Panc1 (cell line): Measurements from ENCODE around the gene ZSCAN22. TPM values are rescaled to one million over a fixed set of nuclear protein-coding genes. Genes with fewer than 3 reads are reported as not detected.

ENCODE experiments used
- ATAC-seq: fragments of 200-7000 bp; cut with Tn5 transposase; 2 replicates; pipeline ENCODE4 v1.9.1; 2020; ENCODE audit warnings: mild to moderate bottlenecking, moderate library complexity
- BruUV-seq: library from RNA; stranded (reverse); fragments of 400-500 nt; replicated peaks from 2 replicates; lab custom pipeline; 2021; lab: Mats Ljungman, UMichigan
- CTCF ChIA-PET: fragments of 300-600 bp; sonication (Branson Sonifier 250); formaldehyde crosslinking; loops from one replicate; lab custom pipeline; 2022; ENCODE audit warnings: antibody characterized with exemption; lab: Charles Lee
- POLR2A ChIA-PET: fragments of 300-600 bp; sonication (Branson Sonifier 250); formaldehyde crosslinking; loops from one replicate; lab custom pipeline; 2022; ENCODE audit warnings: antibody characterized with exemption; lab: Charles Lee
- DNase-seq: peaks from one replicate; pipeline ENCODE4 v3.0.0-alpha.2; 2010; ENCODE audit warnings: low read depth, low spot score
- H3K27ac ChIP-seq: 2 replicates; pipeline ENCODE4 v1.5.1; 2011; ENCODE audit warnings: mild to moderate bottlenecking, low read length, inconsistent platforms
- H3K27me3 ChIP-seq: fragments of 200-500 bp; sonication (Bioruptor generic); 2 replicates; pipeline ENCODE4 v1.6.0; 2014; ENCODE audit warnings: low read length, inconsistent platforms; ENCODE audit not compliant: control insufficient read depth, insufficient read depth
- H3K36me3 ChIP-seq: fragments of 200-500 bp; sonication (Bioruptor generic); 2 replicates; pipeline ENCODE4 v1.5.1; 2014; ENCODE audit warnings: inconsistent platforms, mild to moderate bottlenecking, low read length, moderate library complexity; ENCODE audit not compliant: control insufficient read depth, insufficient read depth
- H3K4me1 ChIP-seq: 2 replicates; pipeline ENCODE4 v1.5.1; 2011; ENCODE audit warnings: inconsistent platforms, mild to moderate bottlenecking, low read length, moderate library complexity; ENCODE audit not compliant: control insufficient read depth, insufficient read depth
- H3K4me3 ChIP-seq, 2 experiments: 2 replicates each; pipeline ENCODE4 v1.5.1; 2011 to 2012; ENCODE audit warnings: low read depth in 2 of 2, low read length in 2 of 2, mild to moderate bottlenecking in 2 of 2, inconsistent platforms in 1 of 2, moderate library complexity in 1 of 2
- H3K9me3 ChIP-seq: fragments of 200-500 bp; sonication (Bioruptor generic); 2 replicates; pipeline ENCODE4 v1.5.1; 2014; ENCODE audit warnings: low read depth, mild to moderate bottlenecking, inconsistent platforms, low read length, moderate library complexity; ENCODE audit not compliant: control insufficient read depth, insufficient read depth
- CTCF ChIP-seq: fragments of 450-650 bp; IDR thresholded peaks from 2 replicates; pipeline ENCODE4 v1.5.1; 2017; ENCODE audit warnings: mild to moderate bottlenecking
- POLR2AphosphoS5 ChIP-seq: IDR thresholded peaks from 2 replicates; pipeline ENCODE4 v1.6.1; 2012; ENCODE audit warnings: mild to moderate bottlenecking, low read depth, low read length, moderate library complexity
- SIN3A ChIP-seq: IDR thresholded peaks from 2 replicates; pipeline ENCODE4 v1.6.1; 2012; ENCODE audit warnings: low read depth, mild to moderate bottlenecking, low read length, moderate library complexity, borderline replicate concordance; ENCODE audit not compliant: insufficient read depth
- TCF7L2 ChIP-seq: IDR thresholded peaks from 2 replicates; pipeline ENCODE4 v1.6.1; 2011; ENCODE audit warnings: mild to moderate bottlenecking, low read depth, low read length, inconsistent platforms
- in situ Hi-C: cut with HindIII; loops from 2 replicates; pipeline ENCODE4 v1.10.0; 2016; ENCODE audit warnings: low sequenced_read_pairs, low pct_unique_long_range_greater_than_20kb
- intact Hi-C: fragments of 100-400 bp; cut with micrococcal nuclease; formaldehyde crosslinking; loops from one replicate; pipeline ENCODE4 v1.10.0; 2022; ENCODE audit not compliant: unreplicated experiment
- total RNA-seq: library from RNA; stranded (reverse); gene quantifications from one replicate; pipeline ENCODE4 v1.2.1, GENCODE V29; 2021; ENCODE audit not compliant: unreplicated experiment
- TF ChIP-seq, protein P1 (sequence below), 2 experiments: IDR thresholded peaks; 2 replicates each; pipeline ENCODE4 v1.6.1; 2011 to 2012; ENCODE audit warnings: low read depth in 2 of 2, control low read depth in 1 of 2, low read length in 1 of 2, mild to moderate bottlenecking in 1 of 2, moderate library complexity in 1 of 2; ENCODE audit not compliant: insufficient read depth in 1 of 2

The ZSCAN22 gene
- total RNA-seq, 1 experiment from 2014 or later, result 6.6 TPM

GRCh38 chr19:58356766-58357480, 30.1 kb downstream of the ZSCAN22 start:
- H3K4me3 ChIP-seq, result no peak overlapping the region
- DNase-seq (no peak), ATAC-seq (no peak)
- no TSS peak for BruUV-seq
- no peaks in the 10 kb centered on the region for H3K9me3 ChIP-seq
- peaks cover 6% of the 10 kb centered on the region; the same call in 1 of the 2 replicates for H3K4me1 ChIP-seq
- intact Hi-C loops, result no loop called here
- no peak for TF ChIP-seq SIN3A
- no peak for TF ChIP-seq TCF7L2
- TF ChIP-seq CTCF, result no peak
- TF ChIP-seq, protein P1, sequence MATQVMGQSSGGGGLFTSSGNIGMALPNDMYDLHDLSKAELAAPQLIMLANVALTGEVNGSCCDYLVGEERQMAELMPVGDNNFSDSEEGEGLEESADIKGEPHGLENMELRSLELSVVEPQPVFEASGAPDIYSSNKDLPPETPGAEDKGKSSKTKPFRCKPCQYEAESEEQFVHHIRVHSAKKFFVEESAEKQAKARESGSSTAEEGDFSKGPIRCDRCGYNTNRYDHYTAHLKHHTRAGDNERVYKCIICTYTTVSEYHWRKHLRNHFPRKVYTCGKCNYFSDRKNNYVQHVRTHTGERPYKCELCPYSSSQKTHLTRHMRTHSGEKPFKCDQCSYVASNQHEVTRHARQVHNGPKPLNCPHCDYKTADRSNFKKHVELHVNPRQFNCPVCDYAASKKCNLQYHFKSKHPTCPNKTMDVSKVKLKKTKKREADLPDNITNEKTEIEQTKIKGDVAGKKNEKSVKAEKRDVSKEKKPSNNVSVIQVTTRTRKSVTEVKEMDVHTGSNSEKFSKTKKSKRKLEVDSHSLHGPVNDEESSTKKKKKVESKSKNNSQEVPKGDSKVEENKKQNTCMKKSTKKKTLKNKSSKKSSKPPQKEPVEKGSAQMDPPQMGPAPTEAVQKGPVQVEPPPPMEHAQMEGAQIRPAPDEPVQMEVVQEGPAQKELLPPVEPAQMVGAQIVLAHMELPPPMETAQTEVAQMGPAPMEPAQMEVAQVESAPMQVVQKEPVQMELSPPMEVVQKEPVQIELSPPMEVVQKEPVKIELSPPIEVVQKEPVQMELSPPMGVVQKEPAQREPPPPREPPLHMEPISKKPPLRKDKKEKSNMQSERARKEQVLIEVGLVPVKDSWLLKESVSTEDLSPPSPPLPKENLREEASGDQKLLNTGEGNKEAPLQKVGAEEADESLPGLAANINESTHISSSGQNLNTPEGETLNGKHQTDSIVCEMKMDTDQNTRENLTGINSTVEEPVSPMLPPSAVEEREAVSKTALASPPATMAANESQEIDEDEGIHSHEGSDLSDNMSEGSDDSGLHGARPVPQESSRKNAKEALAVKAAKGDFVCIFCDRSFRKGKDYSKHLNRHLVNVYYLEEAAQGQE (IDR thresholded peaks at IDR 0.05; ENCODE audit: insufficient read depth in 1 of 2, low read depth in 2 of 2, low read length in 1 of 2), result no peak
- no peak for TF ChIP-seq POLR2AphosphoS5
- no peaks in the 10 kb centered on the region for H3K36me3 ChIP-seq
- ChIA-PET CTCF (no interaction called here), POLR2A (no interaction called here)
- H3K27me3 ChIP-seq, result no peaks in the 10 kb centered on the region
- in situ Hi-C loops, result no loop called here
- H3K27ac ChIP-seq, result no peak overlapping the region

DNA sequence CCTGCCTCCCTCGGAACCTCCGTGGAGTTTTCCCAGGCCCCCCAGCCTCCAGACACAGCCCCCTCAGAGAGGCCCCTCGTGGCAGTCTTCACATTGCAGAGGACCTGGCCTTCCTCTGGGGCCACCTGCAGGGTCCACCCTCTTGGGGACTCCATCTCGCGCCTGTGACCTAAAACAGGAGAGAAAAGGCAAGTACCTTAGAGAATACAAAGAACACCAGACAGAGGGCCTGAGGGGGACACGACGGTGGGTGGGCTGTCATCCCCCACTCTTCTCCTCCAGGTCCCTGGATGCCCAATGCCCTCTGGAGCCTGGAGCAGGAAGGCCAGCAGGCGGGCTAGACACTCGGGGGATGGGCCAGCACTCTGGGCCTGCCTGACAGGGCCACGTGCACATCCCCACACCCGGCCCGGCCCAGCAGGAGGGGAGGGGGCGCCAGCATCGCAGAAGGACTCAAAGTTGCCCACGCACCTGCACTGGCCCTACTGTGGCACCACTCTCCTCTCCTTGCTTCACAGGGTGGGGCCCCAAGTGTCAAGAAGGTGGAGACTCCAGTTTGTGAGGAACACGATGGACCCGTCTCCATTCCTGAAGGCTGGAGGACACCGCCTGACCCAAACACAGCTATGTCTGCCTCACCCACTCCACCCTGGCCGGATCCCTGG, 30.8 kb downstream of the ZSCAN22 start:
- ATAC-seq (no peak), DNase-seq (no peak)
- Histone ChIP-seq H3K4me3 (no peak overlapping the region), H3K36me3 (no peaks in the 10 kb centered on the region), H3K27ac (no peak overlapping the region), H3K27me3 (no peaks in the 10 kb centered on the region), H3K9me3 (no peaks in the 10 kb centered on the region), H3K4me1 (peaks cover 6% of the 10 kb centered on the region; the same call in 1 of the 2 replicates)
- CTCF ChIA-PET, result no interaction called here
- intact Hi-C loops, result no loop called here
- POLR2A ChIA-PET, result no interaction called here
- in situ Hi-C loops, result no loop called here
- no TSS peak for BruUV-seq
- no peak for TF ChIP-seq POLR2AphosphoS5
- TF ChIP-seq SIN3A, result no peak
- no peak for TF ChIP-seq CTCF
- TF ChIP-seq, protein P1 (IDR thresholded peaks at IDR 0.05; ENCODE audit: insufficient read depth in 1 of 2, low read depth in 2 of 2, low read length in 1 of 2), result no peak
- TF ChIP-seq TCF7L2, result no peak
